MM.1S (cell line): ENCODE measurements around the gene CHRNA7.

Experiments used
- DNase-seq: peaks from one replicate; pipeline ENCODE4 v3.0.0-alpha.2; 2015
- H2AFZ ChIP-seq: fragments of 300-600 bp; sonication (generic); 2 replicates; pipeline ENCODE4 v1.6.0; 2016; ENCODE audit warnings: antibody characterized with exemption, low read length
- H3F3A ChIP-seq: fragments of 300-600 bp; sonication (generic); 2 replicates; pipeline ENCODE4 v1.6.1; 2016; ENCODE audit warnings: mild to moderate bottlenecking, antibody characterized with exemption, low read length, moderate library complexity, mixed read lengths; ENCODE audit not compliant: insufficient read depth
- H3K27ac ChIP-seq: fragments of 300-600 bp; sonication (generic); 2 replicates; pipeline ENCODE4 v1.5.1; 2016; ENCODE audit warnings: mild to moderate bottlenecking, low read length
- H3K27me3 ChIP-seq: fragments of 300-600 bp; sonication (generic); replicated peaks from 2 replicates; pipeline ENCODE4 v1.6.0; 2016; ENCODE audit warnings: low read length; ENCODE audit not compliant: insufficient read depth
- H3K36me3 ChIP-seq: fragments of 300-600 bp; sonication (generic); replicated peaks from 2 replicates; pipeline ENCODE4 v1.6.1; 2016; ENCODE audit warnings: mild to moderate bottlenecking, low read length, mixed read lengths; ENCODE audit not compliant: insufficient read depth
- H3K4me1 ChIP-seq: fragments of 300-600 bp; sonication (generic); 2 replicates; pipeline ENCODE4 v1.6.1; 2016; ENCODE audit warnings: low read length, mixed read lengths
- H3K4me2 ChIP-seq: fragments of 300-600 bp; sonication (generic); 2 replicates; pipeline ENCODE4 v1.6.0; 2016; ENCODE audit warnings: low read depth, low read length
- H3K4me3 ChIP-seq: fragments of 300-600 bp; sonication (generic); 2 replicates; pipeline ENCODE4 v1.5.1; 2016; ENCODE audit warnings: low read length, mixed read lengths
- H3K79me2 ChIP-seq: fragments of 300-600 bp; sonication (generic); 2 replicates; pipeline ENCODE4 v1.6.1; 2016; ENCODE audit warnings: mixed run types, low read length, mixed read lengths
- H3K9ac ChIP-seq: fragments of 300-600 bp; sonication (generic); 2 replicates; pipeline ENCODE4 v1.6.1; 2016; ENCODE audit warnings: low read length, mixed read lengths
- H3K9me2 ChIP-seq: fragments of 300-600 bp; sonication (generic); replicated peaks from 2 replicates; pipeline ENCODE4 v1.6.1; 2016; ENCODE audit warnings: mild to moderate bottlenecking, low read length, mixed read lengths; ENCODE audit not compliant: insufficient read depth
- H3K9me3 ChIP-seq: fragments of 300-600 bp; sonication (generic); replicated peaks from 2 replicates; pipeline ENCODE4 v1.6.1; 2016; ENCODE audit warnings: mild to moderate bottlenecking, low read length, mixed read lengths; ENCODE audit not compliant: insufficient read depth
- H4K20me1 ChIP-seq: fragments of 300-600 bp; sonication (generic); 2 replicates; pipeline ENCODE4 v1.6.1; 2016; ENCODE audit warnings: mild to moderate bottlenecking, low read length, moderate library complexity, mixed read lengths; ENCODE audit not compliant: insufficient read depth
- CTCF ChIP-seq: fragments of 300-600 bp; sonication (generic); IDR thresholded peaks from 2 replicates; pipeline ENCODE4 v1.5.1; 2016; ENCODE audit warnings: antibody characterized with exemption, low read length, mixed read lengths
- EZH2 ChIP-seq: fragments of 300-600 bp; sonication (generic); optimal IDR thresholded peaks from 2 replicates; pipeline ENCODE3; 2017; ENCODE audit warnings: low read depth, mild to moderate bottlenecking, antibody characterized with exemption, low read length, mixed read lengths
- EZH2phosphoT487 ChIP-seq: fragments of 300-600 bp; sonication (generic); IDR thresholded peaks from 2 replicates; pipeline ENCODE4 v1.6.1; 2018; ENCODE audit warnings: antibody characterized with exemption, low read length

CHRNA7 gene

GRCh38 chr15:32034106-32034505, 3.8 kb downstream of the CHRNA7 start:
- TF ChIP-seq EZH2, result no peak
- no peak for TF ChIP-seq CTCF
- no peak for TF ChIP-seq EZH2phosphoT487
- no peaks in the 10 kb centered on the region for H4K20me1 ChIP-seq
- no peak overlapping the region for H3K4me2 ChIP-seq
- H3K27me3 ChIP-seq, result 0 out of 2 replicates have a peak, but pooled peaks cover under 1% of the 10 kb centered on the region
- no peak overlapping the region for H3K9ac ChIP-seq
- H3K27ac ChIP-seq, result no peak overlapping the region
- H3K9me2 ChIP-seq, result no peaks in the 10 kb centered on the region
- no peaks in the 10 kb centered on the region for H3F3A ChIP-seq
- DNase-seq, result no peak
- no peaks in the 10 kb centered on the region for H3K9me3 ChIP-seq
- no peaks in the 10 kb centered on the region for H3K4me1 ChIP-seq
- H2AFZ ChIP-seq, result no peak overlapping the region
- H3K79me2 ChIP-seq, result no peaks in the 10 kb centered on the region
- no peaks in the 10 kb centered on the region for H3K36me3 ChIP-seq
- H3K4me3 ChIP-seq, result no peak overlapping the region

- Histone ChIP-seq H3K4me2 (no peak overlapping the region), H3K79me2 (no peaks in the 10 kb centered on the region), H3K9me2 (no peaks in the 10 kb centered on the region), H3K4me3 (no peak overlapping the region), H3K4me1 (no peaks in the 10 kb centered on the region), H2AFZ (no peak overlapping the region), H3K9me3 (no peaks in the 10 kb centered on the region), H3K9ac (no peak overlapping the region), H4K20me1 (no peaks in the 10 kb centered on the region), H3K36me3 (no peaks in the 10 kb centered on the region), H3F3A (no peaks in the 10 kb centered on the region), H3K27ac (no peak overlapping the region), H3K27me3 (no peaks in the 10 kb centered on the region)
- no peak for DNase-seq
- TF ChIP-seq CTCF (no peak), EZH2phosphoT487 (no peak), EZH2 (no peak)
These were observed 5.0 kb downstream of the CHRNA7 start for GRCh38 chr15:32035285-32035684.

- H3K9me3 ChIP-seq, result no peaks in the 10 kb centered on the region
- TF ChIP-seq EZH2 (no peak), CTCF (no peak), EZH2phosphoT487 (no peak)
These were observed 6.7 kb downstream of the CHRNA7 start for GRCh38 chr15:32036971-32037370.

More at GRCh38 chr15:32036971-32037370, 6.7 kb downstream of the CHRNA7 start:
- Histone ChIP-seq H3K27ac (no peak overlapping the region), H3K4me2 (no peak overlapping the region), H3K9ac (no peak overlapping the region), H3K4me1 (no peaks in the 10 kb centered on the region), H3K9me2 (no peaks in the 10 kb centered on the region), H4K20me1 (no peaks in the 10 kb centered on the region), H3K36me3 (no peaks in the 10 kb centered on the region), H3K4me3 (no peak overlapping the region), H3F3A (no peaks in the 10 kb centered on the region), H3K27me3 (no peaks in the 10 kb centered on the region), H2AFZ (no peak overlapping the region), H3K79me2 (no peaks in the 10 kb centered on the region)
- no peak for DNase-seq
